HG03159 (cell line): ENCODE results near the gene KSR2.
"Not testable (repeated sequence)": the region's sequence is repeated elsewhere in the genome, so short reads cannot be mapped to it uniquely, and the experiment has no call there.

Experiments
- ATAC-seq: cut with Tn5 transposase; IDR thresholded peaks from one replicate; pipeline ENCODE4 v1.9.1; 2021; ENCODE audit warnings: mild to moderate bottlenecking, moderate library complexity; ENCODE audit not compliant: unreplicated experiment

Gene KSR2

DNA sequence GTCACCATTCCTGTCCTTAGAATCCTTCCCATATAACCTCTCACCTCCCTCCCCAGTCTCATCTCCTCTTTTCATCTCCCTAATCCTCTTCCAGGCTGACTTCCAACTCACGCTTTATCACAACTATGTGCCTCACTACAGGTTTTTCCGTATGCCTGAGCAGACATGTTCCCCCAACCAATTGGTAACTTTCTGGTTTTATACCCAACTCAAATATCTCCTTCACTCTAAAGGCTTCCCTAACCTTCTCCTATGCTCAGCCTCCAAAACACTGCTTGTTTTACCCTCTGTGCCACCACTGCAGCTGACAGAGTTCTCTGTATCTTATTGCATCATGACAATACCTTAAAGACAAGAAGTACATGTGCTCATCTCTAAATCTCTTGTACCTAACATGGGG, 139.7 kb downstream of the KSR2 start:
- no peak for ATAC-seq

DNA sequence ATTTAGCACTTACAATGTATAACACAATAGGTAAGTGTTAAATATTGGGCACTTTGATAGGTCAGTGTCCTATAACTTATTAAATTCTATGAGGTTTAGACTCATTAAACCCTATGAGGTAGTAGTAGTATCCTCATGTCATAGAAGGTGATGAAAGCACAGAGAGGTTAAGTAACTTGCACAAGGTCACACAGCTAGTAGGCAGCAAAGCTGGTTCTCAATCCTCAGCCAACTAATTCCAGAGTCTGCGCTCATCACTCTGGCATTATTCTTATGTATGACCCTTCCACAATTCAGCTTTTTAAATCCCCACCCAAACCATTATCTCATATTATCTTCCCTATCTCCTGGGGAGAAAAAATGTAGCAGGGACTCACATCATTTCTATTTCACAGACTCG, 141.1 kb downstream of the KSR2 start:
- ATAC-seq: no peak

DNA sequence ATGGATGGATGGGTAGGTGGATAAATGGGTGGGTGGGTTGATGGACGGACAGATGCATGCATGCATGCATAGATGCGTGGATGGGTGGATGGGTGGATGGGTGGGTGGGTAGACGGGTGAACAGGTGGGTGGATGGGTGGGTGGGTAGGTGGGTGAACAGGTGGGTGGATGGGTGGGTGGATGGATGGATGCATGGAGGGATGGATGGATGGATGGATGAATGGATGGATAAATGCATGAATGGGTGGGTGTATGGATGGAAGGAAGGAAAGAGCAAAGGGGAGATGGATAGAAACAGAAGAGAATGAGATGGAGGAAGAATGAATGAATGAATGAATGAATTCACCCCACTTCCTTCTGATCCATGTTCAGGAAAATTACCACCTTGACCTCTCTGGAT, 143.0 kb downstream of the KSR2 start:
- no peak for ATAC-seq

DNA sequence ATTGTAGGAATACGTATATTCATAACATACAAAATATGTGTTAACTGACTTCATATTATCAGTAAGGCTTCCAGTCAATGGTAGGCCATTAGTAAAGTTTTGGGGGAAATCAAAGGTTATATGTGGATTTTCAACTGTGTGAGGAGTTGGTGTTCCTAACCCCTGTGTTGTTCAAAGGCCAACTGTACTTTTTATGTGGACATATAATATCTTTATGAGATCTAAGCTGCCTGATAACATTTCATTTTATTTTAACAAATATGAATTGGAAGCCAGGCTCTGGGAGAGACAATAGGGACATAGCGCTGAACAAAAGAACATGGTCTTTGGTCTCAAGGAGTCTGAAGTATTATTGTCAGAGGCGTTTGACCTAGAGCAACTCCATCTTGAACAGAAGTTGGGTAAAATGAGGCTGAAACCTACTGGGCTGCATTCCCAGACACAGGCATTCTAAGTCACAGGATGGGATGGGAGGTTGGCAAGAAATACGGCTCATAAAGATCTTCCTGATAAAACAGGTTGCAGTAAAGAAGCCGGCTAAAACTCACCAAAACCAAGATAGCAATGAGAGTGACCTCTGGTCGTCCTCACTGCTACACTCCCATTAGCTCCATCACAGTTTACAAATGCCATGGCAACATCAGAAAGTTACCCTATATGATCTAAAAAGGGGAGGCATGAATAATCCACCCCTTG, 147.2 kb downstream of the KSR2 start:
- ATAC-seq: no peak

GRCh38 chr12:117820216-117820907, 148.4 kb downstream of the KSR2 start:
- ATAC-seq: no peak

- no peak for ATAC-seq
Observed at GRCh38 chr12:117819160-117819559, 149.6 kb downstream of the KSR2 start.

DNA sequence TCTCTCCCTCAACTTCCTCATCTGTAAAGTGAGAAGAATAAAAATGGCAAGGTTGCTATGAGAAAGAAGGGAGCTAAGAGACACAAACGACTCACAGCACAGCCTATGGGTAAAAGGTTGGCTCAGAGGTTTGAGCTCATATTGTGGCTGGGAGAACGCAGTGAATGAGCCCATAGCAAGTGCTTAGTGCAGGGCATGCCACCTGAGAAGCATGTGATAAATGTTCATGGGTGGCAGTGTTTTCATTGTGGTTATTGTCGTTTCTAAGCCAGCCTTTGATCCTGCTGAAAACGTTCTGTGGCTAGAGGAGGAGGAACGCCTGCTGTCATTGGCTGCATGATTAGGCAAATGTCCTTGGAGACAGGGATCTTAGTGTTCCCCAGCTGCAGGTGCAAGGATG, 150.4 kb downstream of the KSR2 start:
- no peak for ATAC-seq

GRCh38 chr12:117809509-117809908, 159.3 kb downstream of the KSR2 start:
- ATAC-seq: no peak

DNA sequence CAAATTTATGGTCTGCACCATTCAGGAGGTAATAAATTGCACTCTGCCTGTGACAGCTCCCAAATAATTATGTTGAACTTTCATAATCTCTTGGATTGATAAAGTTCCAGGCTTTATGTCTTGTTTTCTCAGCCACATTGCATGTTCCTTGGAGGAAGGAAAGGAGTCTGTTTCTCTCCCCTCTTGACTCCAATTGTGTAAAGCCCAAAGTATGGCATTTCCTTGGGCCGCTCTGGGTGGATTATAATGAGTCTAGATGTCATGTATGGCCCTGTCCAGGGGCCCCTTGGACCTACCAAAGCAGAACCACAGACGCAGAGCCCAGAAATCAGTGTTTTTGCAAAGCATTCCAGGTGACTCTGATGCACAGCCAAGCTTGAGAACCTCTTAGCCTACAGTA, 160.8 kb downstream of the KSR2 start:
- no peak for ATAC-seq

DNA sequence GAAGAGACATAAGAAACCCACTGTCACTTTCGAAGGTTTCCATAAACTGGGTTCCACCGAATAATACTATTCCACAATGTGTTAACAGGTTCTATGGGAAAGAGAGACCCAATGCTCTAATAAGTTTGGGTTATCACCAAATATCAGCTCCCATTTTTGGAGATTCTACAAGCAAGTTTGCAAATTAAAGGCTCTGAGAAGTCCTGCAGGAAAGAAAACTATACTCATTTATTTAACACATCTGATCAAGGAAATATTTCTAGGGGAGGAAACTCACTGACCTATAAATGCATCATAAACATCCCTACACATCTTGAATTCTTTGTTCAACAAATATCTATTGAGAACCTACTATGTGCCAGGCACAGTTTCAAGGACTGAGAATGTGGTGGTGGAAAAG, 161.4 kb downstream of the KSR2 start:
- no peak for ATAC-seq

GRCh38 chr12:117805865-117806264, 162.9 kb downstream of the KSR2 start:
- no peak for ATAC-seq

DNA sequence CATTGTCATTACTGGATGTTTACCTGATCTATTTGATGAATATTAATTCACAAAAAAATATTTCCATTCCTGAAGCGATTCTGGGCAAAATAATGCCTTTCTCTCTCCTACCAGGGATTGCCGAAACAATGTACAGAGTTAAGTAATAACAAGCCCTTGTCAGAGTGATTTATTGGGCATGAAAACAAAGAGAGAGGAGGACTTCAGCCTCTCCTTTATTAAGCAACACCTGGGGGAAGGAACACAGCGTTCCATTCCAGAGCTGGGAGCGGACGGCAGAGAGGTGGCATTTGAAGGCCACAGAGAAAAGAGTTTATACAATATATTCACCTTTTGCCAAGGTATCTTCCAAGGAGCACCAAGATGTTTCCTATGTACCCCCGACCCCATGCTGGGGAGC, 165.8 kb downstream of the KSR2 start:
- ATAC-seq: no peak

GRCh38 chr12:117800711-117801110, 168.1 kb downstream of the KSR2 start:
- ATAC-seq: not testable (repeated sequence)

GRCh38 chr12:117797202-117797601, 171.6 kb downstream of the KSR2 start:
- ATAC-seq: no peak

GRCh38 chr12:117792877-117793424, 175.8 kb downstream of the KSR2 start:
- no peak for ATAC-seq

DNA sequence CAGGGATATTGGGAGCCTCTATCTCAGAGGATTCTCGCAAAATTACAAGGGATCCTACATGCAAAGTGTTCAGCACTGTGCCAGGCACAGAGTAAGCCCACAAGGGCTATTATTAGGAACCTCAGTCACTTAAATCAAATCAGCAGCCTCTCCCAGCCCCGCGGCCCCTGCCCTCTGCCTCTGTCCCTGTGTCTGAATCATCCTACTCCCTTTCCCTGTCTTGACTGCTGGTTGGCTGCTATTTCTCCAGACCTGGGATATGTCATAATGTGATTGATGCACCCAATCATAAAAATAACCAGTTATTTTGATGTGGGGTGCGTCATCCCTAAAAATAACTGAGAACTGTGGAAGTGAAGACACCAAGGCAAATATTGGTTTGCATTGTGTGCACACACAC, 176.3 kb downstream of the KSR2 start:
- no peak for ATAC-seq

DNA sequence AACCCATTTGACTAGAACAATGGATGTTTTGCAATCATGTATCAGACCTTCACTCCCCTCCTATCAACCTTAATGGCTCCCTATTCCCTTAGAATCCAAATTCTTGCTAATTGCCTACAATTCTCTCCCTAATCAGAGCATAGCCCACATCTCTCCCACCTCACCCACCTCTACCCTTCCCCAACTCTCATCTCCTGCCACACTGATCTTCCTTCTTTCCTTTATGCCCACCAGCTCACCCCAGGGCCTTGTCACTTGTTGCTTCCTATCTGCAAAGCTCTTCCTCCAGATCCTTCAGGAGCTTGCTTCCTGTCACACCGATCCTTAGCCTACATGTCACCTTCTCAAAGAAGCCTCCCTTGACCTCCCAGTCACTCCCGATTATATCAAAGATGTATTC, 177.8 kb downstream of the KSR2 start:
- no peak for ATAC-seq

- ATAC-seq: no peak
Observed at GRCh38 chr12:117790198-117790597, 178.6 kb downstream of the KSR2 start.

GRCh38 chr12:117789195-117789912, 179.4 kb downstream of the KSR2 start:
- ATAC-seq: no peak

DNA sequence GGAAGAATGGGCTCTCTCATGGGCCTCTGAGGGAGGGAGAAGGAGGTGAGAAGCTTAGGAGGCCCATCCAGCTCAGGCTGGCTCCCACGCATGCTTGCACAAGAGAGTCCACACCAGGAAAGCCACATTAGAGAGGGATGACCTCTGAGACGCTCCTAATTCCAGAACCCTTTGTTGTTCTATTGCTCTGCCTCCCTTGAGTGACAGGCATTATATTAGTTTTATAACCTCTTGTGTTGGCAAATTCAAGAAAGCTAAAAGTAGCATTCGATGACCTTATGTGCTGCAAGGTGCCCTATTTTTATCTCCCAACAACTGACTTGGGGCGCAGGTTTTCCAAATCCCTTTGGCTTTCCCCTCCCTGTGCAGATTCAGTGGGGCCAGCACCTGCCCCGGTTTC, 190.1 kb downstream of the KSR2 start:
- no peak for ATAC-seq

DNA sequence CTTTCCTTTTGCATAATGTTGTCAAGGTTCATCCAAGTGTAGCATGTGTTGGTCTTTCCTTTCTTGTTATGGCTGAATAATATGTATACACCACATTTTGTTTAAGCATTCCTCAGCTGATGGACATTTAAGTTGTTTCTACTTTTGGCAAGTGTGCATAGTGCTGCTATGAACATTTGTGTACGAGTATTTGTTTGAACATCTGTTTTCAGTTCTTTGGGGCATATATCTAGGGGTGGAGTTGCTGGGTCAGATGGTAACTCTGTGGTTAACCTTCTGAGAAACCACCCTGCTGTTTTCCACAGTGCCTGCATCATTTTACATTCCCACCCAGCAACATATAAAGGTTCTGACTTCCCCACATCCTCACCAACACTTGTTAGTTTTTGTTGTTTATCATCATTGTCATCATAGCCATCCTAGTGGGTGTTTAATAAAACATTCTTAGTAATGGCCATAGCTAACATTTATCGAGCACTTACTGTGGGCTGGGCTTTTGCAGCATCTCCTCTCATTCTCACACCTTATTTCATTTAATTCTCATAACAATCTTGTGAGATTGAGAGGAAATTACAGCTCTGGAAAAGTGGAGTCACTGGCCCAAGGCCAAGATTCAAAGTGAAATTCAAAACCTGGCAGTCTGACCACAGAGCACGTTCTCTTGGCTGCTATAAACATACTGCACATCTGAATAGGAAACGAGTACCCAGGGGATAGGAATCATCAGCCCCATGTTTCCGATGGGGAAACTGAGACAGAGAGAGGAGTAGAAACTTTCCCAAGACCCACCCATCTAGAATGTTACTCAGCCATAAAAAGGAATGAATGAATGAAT, 193.6 kb downstream of the KSR2 start:
- no peak for ATAC-seq
